Endothelial cell of umbilical vein (primary cell): ENCODE results near the gene CSK.

ENCODE experiments used
- POLR2AphosphoS5 ChIP-seq: IDR thresholded peaks from 2 replicates; pipeline ENCODE4 v1.6.1; 2012; ENCODE audit warnings: low read depth, mild to moderate bottlenecking, control low read depth, low read length, moderate library complexity; ENCODE audit not compliant: insufficient read depth
- TF ChIP-seq, protein P1 (sequence below), 2 donors: IDR thresholded peaks; 1 replicate in 1 of 2; 2 replicates in 1 of 2; pipeline ENCODE4 v1.5.1; 2011; ENCODE audit warnings: low read length in 2 of 2, mild to moderate bottlenecking in 2 of 2, moderate library complexity in 2 of 2, control low read depth in 1 of 2, inconsistent platforms in 1 of 2, low read depth in 1 of 2; ENCODE audit not compliant: insufficient read depth in 1 of 2; ENCODE audit errors: extremely low read depth in 1 of 2

DNA sequence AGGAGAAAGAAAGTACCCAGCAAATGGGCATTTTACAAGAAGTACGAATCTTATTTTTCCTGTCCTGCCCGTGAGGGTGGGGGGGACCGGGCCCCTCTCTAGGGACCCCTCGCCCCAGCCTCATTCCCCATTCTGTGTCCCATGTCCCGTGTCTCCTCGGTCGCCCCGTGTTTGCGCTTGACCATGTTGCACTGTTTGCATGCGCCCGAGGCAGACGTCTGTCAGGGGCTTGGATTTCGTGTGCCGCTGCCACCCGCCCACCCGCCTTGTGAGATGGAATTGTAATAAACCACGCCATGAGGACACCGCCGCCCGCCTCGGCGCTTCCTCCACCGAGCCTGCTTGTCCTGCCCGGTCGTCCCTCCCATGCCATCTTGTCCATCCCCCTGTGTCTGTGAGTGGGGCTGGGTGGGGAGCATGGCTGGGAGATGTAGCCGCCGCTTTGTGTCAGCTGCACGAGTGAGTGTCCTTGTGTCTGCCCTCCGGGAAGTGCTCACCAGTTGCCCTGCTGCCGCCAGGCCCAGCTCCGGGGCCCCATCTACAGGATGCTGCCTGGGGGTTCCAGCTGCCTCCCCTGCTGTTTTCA is 21.1 kb downstream of the CSK start:
- TF ChIP-seq, protein P1, sequence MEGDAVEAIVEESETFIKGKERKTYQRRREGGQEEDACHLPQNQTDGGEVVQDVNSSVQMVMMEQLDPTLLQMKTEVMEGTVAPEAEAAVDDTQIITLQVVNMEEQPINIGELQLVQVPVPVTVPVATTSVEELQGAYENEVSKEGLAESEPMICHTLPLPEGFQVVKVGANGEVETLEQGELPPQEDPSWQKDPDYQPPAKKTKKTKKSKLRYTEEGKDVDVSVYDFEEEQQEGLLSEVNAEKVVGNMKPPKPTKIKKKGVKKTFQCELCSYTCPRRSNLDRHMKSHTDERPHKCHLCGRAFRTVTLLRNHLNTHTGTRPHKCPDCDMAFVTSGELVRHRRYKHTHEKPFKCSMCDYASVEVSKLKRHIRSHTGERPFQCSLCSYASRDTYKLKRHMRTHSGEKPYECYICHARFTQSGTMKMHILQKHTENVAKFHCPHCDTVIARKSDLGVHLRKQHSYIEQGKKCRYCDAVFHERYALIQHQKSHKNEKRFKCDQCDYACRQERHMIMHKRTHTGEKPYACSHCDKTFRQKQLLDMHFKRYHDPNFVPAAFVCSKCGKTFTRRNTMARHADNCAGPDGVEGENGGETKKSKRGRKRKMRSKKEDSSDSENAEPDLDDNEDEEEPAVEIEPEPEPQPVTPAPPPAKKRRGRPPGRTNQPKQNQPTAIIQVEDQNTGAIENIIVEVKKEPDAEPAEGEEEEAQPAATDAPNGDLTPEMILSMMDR (IDR thresholded peaks at IDR 0.05; ENCODE audit: extremely low read depth in 1 of 2, insufficient read depth in 1 of 2, low read depth in 1 of 2, low read length in 2 of 2) = no peak
- no peak for TF ChIP-seq POLR2AphosphoS5
